NCI-H2227 (cell line): Measurements from ENCODE around the gene CCER1.

Experiments used
- DNase-seq: peaks from one replicate; lab custom pipeline; 2025; ENCODE audit not compliant: unreplicated experiment; lab: John Stamatoyannopoulos, UW

The CCER1 gene

GRCh38 chr12:90969346-90969745 lies 14.4 kb upstream of the CCER1 start:
- no peak for DNase-seq

GRCh38 chr12:90965204-90965603 lies 10.2 kb upstream of the CCER1 start:
- DNase-seq = no peak

GRCh38 chr12:90964616-90965015 lies 9.6 kb upstream of the CCER1 start:
- DNase-seq = no peak

GRCh38 chr12:90963946-90964345 lies 9.0 kb upstream of the CCER1 start:
- DNase-seq = no peak

- no peak for DNase-seq
Measured at GRCh38 chr12:90961154-90961553, 6.2 kb upstream of the CCER1 start.

GRCh38 chr12:90959538-90960139 lies 4.7 kb upstream of the CCER1 start:
- peak; percentile 71 for DNase-seq

- DNase-seq = no peak
Measured at GRCh38 chr12:90959032-90959431, 4.1 kb upstream of the CCER1 start.

GRCh38 chr12:90958347-90958746 lies 3.4 kb upstream of the CCER1 start:
- DNase-seq = no peak

- DNase-seq = no peak
Measured at GRCh38 chr12:90954428-90954827, 548 bp downstream of the CCER1 start.

GRCh38 chr12:90953956-90954421 lies 987 bp downstream of the CCER1 start:
- DNase-seq = no peak

- no peak for DNase-seq
Measured at GRCh38 chr12:90951432-90952105, 3.4 kb downstream of the CCER1 start.

- DNase-seq = no peak
Measured at GRCh38 chr12:90947869-90948268, 7.1 kb downstream of the CCER1 start.

- peak; percentile 46 for DNase-seq
Measured at GRCh38 chr12:90945070-90945649, 9.8 kb downstream of the CCER1 start.

- no peak for DNase-seq
Measured at GRCh38 chr12:90943255-90943654, 11.7 kb downstream of the CCER1 start.

- peak; percentile 69 for DNase-seq
Measured at GRCh38 chr12:90940872-90941499, 14.0 kb downstream of the CCER1 start.

GRCh38 chr12:90939382-90939781 lies 15.6 kb downstream of the CCER1 start:
- no peak for DNase-seq

GRCh38 chr12:90938451-90938850 lies 16.5 kb downstream of the CCER1 start:
- DNase-seq = no peak

- no peak for DNase-seq
Measured at GRCh38 chr12:90937651-90938050, 17.3 kb downstream of the CCER1 start.

GRCh38 chr12:90936230-90937005 lies 18.6 kb downstream of the CCER1 start:
- no peak for DNase-seq

GRCh38 chr12:90925562-90925961 lies 29.4 kb downstream of the CCER1 start:
- no peak for DNase-seq

- no peak for DNase-seq
Measured at GRCh38 chr12:90924406-90924805, 30.6 kb downstream of the CCER1 start.
